HEK293 (cell line): ENCODE results near the gene FBXO21.

Experiments used
- HOXA7 ChIP-seq: sonication (generic); formaldehyde crosslinking; IDR thresholded peaks from 2 replicates; pipeline ENCODE4 v1.8.1; 2022; ENCODE audit warnings: missing genetic modification reagents, borderline replicate concordance
- IKZF3 ChIP-seq: fragments of 450-650 bp; IDR thresholded peaks from 2 replicates; pipeline ENCODE4 v1.5.0; 2018; ENCODE audit warnings: missing biosample characterization, mild to moderate bottlenecking, missing genetic modification characterization, moderate library complexity
- KLF1 ChIP-seq: fragments of 450-650 bp; formaldehyde crosslinking; IDR thresholded peaks from 2 replicates; pipeline ENCODE4 v1.5.1; 2016; ENCODE audit warnings: missing biosample characterization, missing genetic modification characterization
- KLF16 ChIP-seq: fragments of 450-650 bp; formaldehyde crosslinking; IDR thresholded peaks from 2 replicates; pipeline ENCODE4 v1.5.1; 2017; ENCODE audit warnings: missing biosample characterization, missing genetic modification characterization
- KLF17 ChIP-seq: fragments of 450-650 bp; formaldehyde crosslinking; IDR thresholded peaks from 2 replicates; pipeline ENCODE4 v1.5.1; 2016; ENCODE audit warnings: missing biosample characterization, missing genetic modification characterization
- KLF8 ChIP-seq: fragments of 450-650 bp; formaldehyde crosslinking; IDR thresholded peaks from 2 replicates; pipeline ENCODE4 v1.5.1; 2016; ENCODE audit warnings: missing biosample characterization, missing genetic modification characterization
- SP2 ChIP-seq: fragments of 450-650 bp; formaldehyde crosslinking; IDR thresholded peaks from 2 replicates; pipeline ENCODE4 v1.5.1; 2016; ENCODE audit warnings: missing biosample characterization, missing genetic modification characterization
- SP3 ChIP-seq: fragments of 450-650 bp; formaldehyde crosslinking; IDR thresholded peaks from 2 replicates; pipeline ENCODE4 v1.5.1; 2016; ENCODE audit warnings: missing biosample characterization, missing genetic modification characterization
- ZBTB1 ChIP-seq: fragments of 450-650 bp; formaldehyde crosslinking; IDR thresholded peaks from 2 replicates; pipeline ENCODE4 v1.5.1; 2016; ENCODE audit warnings: missing biosample characterization, missing genetic modification characterization
- ZBTB21 ChIP-seq: fragments of 450-650 bp; formaldehyde crosslinking; IDR thresholded peaks from 2 replicates; pipeline ENCODE4 v1.5.1; 2017; ENCODE audit warnings: missing biosample characterization, missing genetic modification characterization
- ZBTB49 ChIP-seq: fragments of 450-650 bp; formaldehyde crosslinking; IDR thresholded peaks from 2 replicates; pipeline ENCODE4 v1.5.1; 2016; ENCODE audit warnings: missing biosample characterization, missing genetic modification characterization, low read depth
- ZFHX2 ChIP-seq: fragments of 450-650 bp; formaldehyde crosslinking; conservative IDR thresholded peaks from 2 replicates; pipeline ENCODE4 v1.5.1; 2016; ENCODE audit warnings: missing biosample characterization, missing genetic modification characterization
- ZFP41 ChIP-seq: fragments of 450-650 bp; formaldehyde crosslinking; IDR thresholded peaks from 2 replicates; pipeline ENCODE4 v1.5.1; 2016; ENCODE audit warnings: missing biosample characterization, missing genetic modification characterization, borderline replicate concordance
- ZNF112 ChIP-seq: fragments of 450-650 bp; formaldehyde crosslinking; IDR thresholded peaks from 2 replicates; pipeline ENCODE4 v1.5.0; 2017; ENCODE audit warnings: missing biosample characterization, missing genetic modification characterization
- ZNF114 ChIP-seq: fragments of 450-650 bp; formaldehyde crosslinking; IDR thresholded peaks from 2 replicates; pipeline ENCODE4 v1.5.0; 2017; ENCODE audit warnings: missing biosample characterization, missing genetic modification characterization
- ZNF138 ChIP-seq: fragments of 450-650 bp; formaldehyde crosslinking; IDR thresholded peaks from 2 replicates; pipeline ENCODE4 v1.5.1; 2016; ENCODE audit warnings: missing biosample characterization, missing genetic modification characterization, borderline replicate concordance
- ZNF146 ChIP-seq: fragments of 450-650 bp; formaldehyde crosslinking; IDR thresholded peaks from 2 replicates; pipeline ENCODE4 v1.5.1; 2016; ENCODE audit warnings: missing biosample characterization, missing genetic modification characterization
- ZNF530 ChIP-seq: fragments of 450-650 bp; formaldehyde crosslinking; IDR thresholded peaks from 2 replicates; pipeline ENCODE4 v1.5.1; 2016; ENCODE audit warnings: low read depth, missing biosample characterization, missing genetic modification characterization
- ZNF558 ChIP-seq: fragments of 450-650 bp; formaldehyde crosslinking; IDR thresholded peaks from 2 replicates; pipeline ENCODE4 v1.5.1; 2016; ENCODE audit warnings: missing biosample characterization, missing genetic modification characterization
- ZNF624 ChIP-seq: fragments of 450-650 bp; formaldehyde crosslinking; IDR thresholded peaks from 2 replicates; pipeline ENCODE4 v1.5.1; 2017; ENCODE audit warnings: missing biosample characterization, missing genetic modification characterization
- ZNF658 ChIP-seq: fragments of 450-650 bp; formaldehyde crosslinking; IDR thresholded peaks from 2 replicates; pipeline ENCODE4; 2016; ENCODE audit warnings: missing biosample characterization, missing genetic modification characterization
- ZNF664 ChIP-seq: fragments of 450-650 bp; formaldehyde crosslinking; IDR thresholded peaks from 2 replicates; pipeline ENCODE4 v1.5.1; 2016; ENCODE audit warnings: missing biosample characterization, missing genetic modification characterization
- ZNF670 ChIP-seq: fragments of 450-650 bp; formaldehyde crosslinking; IDR thresholded peaks from 2 replicates; pipeline ENCODE4 v1.5.1; 2016; ENCODE audit warnings: missing biosample characterization, missing genetic modification characterization, low read depth
- ZNF747 ChIP-seq: fragments of 450-650 bp; formaldehyde crosslinking; IDR thresholded peaks from 2 replicates; pipeline ENCODE4 v1.5.1; 2016; ENCODE audit warnings: missing biosample characterization, missing genetic modification characterization
- ZNF768 ChIP-seq: fragments of 450-650 bp; formaldehyde crosslinking; IDR thresholded peaks from 2 replicates; pipeline ENCODE4 v1.5.1; 2018; ENCODE audit warnings: missing biosample characterization, mild to moderate bottlenecking, missing genetic modification characterization
- ZXDB ChIP-seq: fragments of 450-650 bp; formaldehyde crosslinking; IDR thresholded peaks from 2 replicates; pipeline ENCODE4 v1.5.1; 2016; ENCODE audit warnings: missing biosample characterization, missing genetic modification characterization
- TF ChIP-seq, protein P1 (sequence below): fragments of 450-650 bp; formaldehyde crosslinking; IDR thresholded peaks from 2 replicates; pipeline ENCODE4 v1.5.1; 2016; ENCODE audit warnings: missing biosample characterization, missing genetic modification characterization
- TF ChIP-seq, protein P2 (sequence below): IDR thresholded peaks from 2 replicates; pipeline ENCODE4 v1.6.1; 2011; ENCODE audit warnings: mild to moderate bottlenecking, low read depth, low read length, borderline replicate concordance
- TF ChIP-seq, protein P3 (sequence below): fragments of 450-650 bp; formaldehyde crosslinking; IDR thresholded peaks from 2 replicates; pipeline ENCODE4 v1.5.1; 2016; ENCODE audit warnings: missing biosample characterization, missing genetic modification characterization, borderline replicate concordance

FBXO21 gene

GRCh38 chr12:117190210-117190781 is at the start of gene FBXO21 (continued):
- TF ChIP-seq, protein P1, sequence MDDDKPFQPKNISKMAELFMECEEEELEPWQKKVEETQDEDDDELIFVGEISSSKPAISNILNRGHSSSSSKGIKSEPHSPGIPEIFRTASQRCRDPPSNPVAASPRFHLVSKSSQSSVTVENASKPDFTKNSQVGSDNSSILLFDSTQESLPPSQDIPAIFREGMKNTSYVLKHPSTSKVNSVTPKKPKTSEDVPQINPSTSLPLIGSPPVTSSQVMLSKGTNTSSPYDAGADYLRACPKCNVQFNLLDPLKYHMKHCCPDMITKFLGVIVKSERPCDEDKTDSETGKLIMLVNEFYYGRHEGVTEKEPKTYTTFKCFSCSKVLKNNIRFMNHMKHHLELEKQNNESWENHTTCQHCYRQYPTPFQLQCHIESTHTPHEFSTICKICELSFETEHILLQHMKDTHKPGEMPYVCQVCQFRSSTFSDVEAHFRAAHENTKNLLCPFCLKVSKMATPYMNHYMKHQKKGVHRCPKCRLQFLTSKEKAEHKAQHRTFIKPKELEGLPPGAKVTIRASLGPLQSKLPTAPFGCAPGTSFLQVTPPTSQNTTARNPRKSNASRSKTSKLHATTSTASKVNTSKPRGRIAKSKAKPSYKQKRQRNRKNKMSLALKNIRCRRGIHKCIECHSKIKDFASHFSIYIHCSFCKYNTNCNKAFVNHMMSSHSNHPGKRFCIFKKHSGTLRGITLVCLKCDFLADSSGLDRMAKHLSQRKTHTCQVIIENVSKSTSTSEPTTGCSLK (tag by site-specific recombination): no peak
- TF ChIP-seq, protein P2, sequence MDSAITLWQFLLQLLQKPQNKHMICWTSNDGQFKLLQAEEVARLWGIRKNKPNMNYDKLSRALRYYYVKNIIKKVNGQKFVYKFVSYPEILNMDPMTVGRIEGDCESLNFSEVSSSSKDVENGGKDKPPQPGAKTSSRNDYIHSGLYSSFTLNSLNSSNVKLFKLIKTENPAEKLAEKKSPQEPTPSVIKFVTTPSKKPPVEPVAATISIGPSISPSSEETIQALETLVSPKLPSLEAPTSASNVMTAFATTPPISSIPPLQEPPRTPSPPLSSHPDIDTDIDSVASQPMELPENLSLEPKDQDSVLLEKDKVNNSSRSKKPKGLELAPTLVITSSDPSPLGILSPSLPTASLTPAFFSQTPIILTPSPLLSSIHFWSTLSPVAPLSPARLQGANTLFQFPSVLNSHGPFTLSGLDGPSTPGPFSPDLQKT: no peak
- no peak; the same call in 1 of the 2 replicates for TF ChIP-seq KLF1 (tag by site-specific recombination)
- TF ChIP-seq ZNF747: no peak
- no peak for TF ChIP-seq IKZF3 (tag by site-specific recombination)
- no peak for TF ChIP-seq ZNF558 (tag by site-specific recombination)
- TF ChIP-seq SP2 (tag by site-specific recombination): peak; percentile 70
- peak; percentile 21; the same call in 1 of the 2 replicates for TF ChIP-seq ZXDB
- no peak for TF ChIP-seq ZNF664
- no peak for TF ChIP-seq ZFP41
- no peak for TF ChIP-seq ZNF112
- TF ChIP-seq ZFHX2 (tag by site-specific recombination): peak; percentile 62
- TF ChIP-seq SP3 (tag by site-specific recombination): peak; percentile 91
- TF ChIP-seq KLF17: peak; percentile 72; the same call in 1 of the 2 replicates
- no peak for TF ChIP-seq ZBTB1 (tag by site-specific recombination)
- TF ChIP-seq ZNF530 (tag by site-specific recombination): no peak
- no peak for TF ChIP-seq ZNF670
- no peak for TF ChIP-seq ZBTB21
- TF ChIP-seq ZNF624: no peak
- TF ChIP-seq ZNF658 (tag by site-specific recombination): no peak
- peak; percentile 32 for TF ChIP-seq ZNF146 (tag by site-specific recombination)
- TF ChIP-seq ZNF138 (tag by site-specific recombination): no peak
- peak; percentile 72; the same call in 1 of the 2 replicates for TF ChIP-seq KLF8 (tag by site-specific recombination)
- TF ChIP-seq ZNF768 (tag by site-specific recombination): no peak
- 0 out of 2 replicates have a peak, but pooled peaks have one; percentile 47 for TF ChIP-seq KLF16
- TF ChIP-seq, protein P3, sequence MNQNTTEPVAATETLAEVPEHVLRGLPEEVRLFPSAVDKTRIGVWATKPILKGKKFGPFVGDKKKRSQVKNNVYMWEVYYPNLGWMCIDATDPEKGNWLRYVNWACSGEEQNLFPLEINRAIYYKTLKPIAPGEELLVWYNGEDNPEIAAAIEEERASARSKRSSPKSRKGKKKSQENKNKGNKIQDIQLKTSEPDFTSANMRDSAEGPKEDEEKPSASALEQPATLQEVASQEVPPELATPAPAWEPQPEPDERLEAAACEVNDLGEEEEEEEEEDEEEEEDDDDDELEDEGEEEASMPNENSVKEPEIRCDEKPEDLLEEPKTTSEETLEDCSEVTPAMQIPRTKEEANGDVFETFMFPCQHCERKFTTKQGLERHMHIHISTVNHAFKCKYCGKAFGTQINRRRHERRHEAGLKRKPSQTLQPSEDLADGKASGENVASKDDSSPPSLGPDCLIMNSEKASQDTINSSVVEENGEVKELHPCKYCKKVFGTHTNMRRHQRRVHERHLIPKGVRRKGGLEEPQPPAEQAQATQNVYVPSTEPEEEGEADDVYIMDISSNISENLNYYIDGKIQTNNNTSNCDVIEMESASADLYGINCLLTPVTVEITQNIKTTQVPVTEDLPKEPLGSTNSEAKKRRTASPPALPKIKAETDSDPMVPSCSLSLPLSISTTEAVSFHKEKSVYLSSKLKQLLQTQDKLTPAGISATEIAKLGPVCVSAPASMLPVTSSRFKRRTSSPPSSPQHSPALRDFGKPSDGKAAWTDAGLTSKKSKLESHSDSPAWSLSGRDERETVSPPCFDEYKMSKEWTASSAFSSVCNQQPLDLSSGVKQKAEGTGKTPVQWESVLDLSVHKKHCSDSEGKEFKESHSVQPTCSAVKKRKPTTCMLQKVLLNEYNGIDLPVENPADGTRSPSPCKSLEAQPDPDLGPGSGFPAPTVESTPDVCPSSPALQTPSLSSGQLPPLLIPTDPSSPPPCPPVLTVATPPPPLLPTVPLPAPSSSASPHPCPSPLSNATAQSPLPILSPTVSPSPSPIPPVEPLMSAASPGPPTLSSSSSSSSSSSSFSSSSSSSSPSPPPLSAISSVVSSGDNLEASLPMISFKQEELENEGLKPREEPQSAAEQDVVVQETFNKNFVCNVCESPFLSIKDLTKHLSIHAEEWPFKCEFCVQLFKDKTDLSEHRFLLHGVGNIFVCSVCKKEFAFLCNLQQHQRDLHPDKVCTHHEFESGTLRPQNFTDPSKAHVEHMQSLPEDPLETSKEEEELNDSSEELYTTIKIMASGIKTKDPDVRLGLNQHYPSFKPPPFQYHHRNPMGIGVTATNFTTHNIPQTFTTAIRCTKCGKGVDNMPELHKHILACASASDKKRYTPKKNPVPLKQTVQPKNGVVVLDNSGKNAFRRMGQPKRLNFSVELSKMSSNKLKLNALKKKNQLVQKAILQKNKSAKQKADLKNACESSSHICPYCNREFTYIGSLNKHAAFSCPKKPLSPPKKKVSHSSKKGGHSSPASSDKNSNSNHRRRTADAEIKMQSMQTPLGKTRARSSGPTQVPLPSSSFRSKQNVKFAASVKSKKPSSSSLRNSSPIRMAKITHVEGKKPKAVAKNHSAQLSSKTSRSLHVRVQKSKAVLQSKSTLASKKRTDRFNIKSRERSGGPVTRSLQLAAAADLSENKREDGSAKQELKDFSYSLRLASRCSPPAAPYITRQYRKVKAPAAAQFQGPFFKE: no peak
- TF ChIP-seq ZBTB49 (tag by site-specific recombination): no peak
- no peak for TF ChIP-seq ZNF114 (tag by site-specific recombination)
- no peak for TF ChIP-seq HOXA7 (CRISPR knock-in tag)
